ENCODE measurements around the gene THTPA.

The THTPA gene

GRCh38 chr14:23523229-23524016, 32.6 kb upstream of the THTPA start:
- Mint-ChIP-seq H3K4me1 (peaks cover 20% of the 10 kb centered on the region), H3K9me3 (no peaks in the 10 kb centered on the region), H3K4me3 (no peak overlapping the region), H3K27me3 (ENCODE audit: low read depth, poor library complexity) (peaks cover 4% of the 10 kb centered on the region), H3K36me3 (ENCODE audit: low read depth) (peaks cover 28% of the 10 kb centered on the region), H3K27ac (no peak overlapping the region)
- no peak for TF ChIP-seq CTCF (IDR thresholded peaks at IDR 0.05)
- DNase-seq: no peak

GRCh38 chr14:23524954-23525353, 31.1 kb upstream of the THTPA start:
- Mint-ChIP-seq H3K4me3 (no peak overlapping the region), H3K27me3 (ENCODE audit: low read depth, poor library complexity) (peaks cover 4% of the 10 kb centered on the region), H3K36me3 (ENCODE audit: low read depth) (peaks cover 32% of the 10 kb centered on the region), H3K27ac (no peak overlapping the region), H3K9me3 (no peaks in the 10 kb centered on the region), H3K4me1 (peaks cover 20% of the 10 kb centered on the region)
- DNase-seq: no peak
- no peak for TF ChIP-seq CTCF (IDR thresholded peaks at IDR 0.05)

DNA sequence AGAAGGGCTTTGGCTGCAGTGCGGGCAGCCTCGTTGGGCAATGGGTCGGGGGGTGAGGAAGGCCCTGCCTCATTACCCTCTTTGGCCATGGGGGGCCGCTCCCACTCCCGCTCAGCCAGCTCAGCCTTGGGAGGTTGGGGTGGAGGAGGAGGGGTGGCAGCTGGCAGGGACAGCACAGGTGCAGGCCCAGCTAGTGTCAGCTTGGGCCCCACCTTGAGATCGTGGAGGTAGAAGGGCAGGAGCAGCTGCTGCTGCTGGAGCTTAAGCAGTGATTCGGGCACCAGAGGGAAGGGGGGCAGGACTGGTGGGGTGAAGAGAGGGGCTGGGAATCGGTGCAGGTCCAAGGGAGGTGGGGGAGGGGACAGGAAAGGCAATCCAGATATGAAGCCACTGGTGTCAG, 30.5 kb upstream of the THTPA start:
- H3K27me3 Mint-ChIP-seq (ENCODE audit: low read depth, poor library complexity): peaks cover 2% of the 10 kb centered on the region
- H3K36me3 Mint-ChIP-seq (ENCODE audit: low read depth): peaks cover 32% of the 10 kb centered on the region
- no peak for TF ChIP-seq CTCF (IDR thresholded peaks at IDR 0.05)
- no peak overlapping the region for H3K27ac Mint-ChIP-seq
- no peak for DNase-seq
- no peak overlapping the region for H3K4me3 Mint-ChIP-seq
- H3K9me3 Mint-ChIP-seq: no peaks in the 10 kb centered on the region
- H3K4me1 Mint-ChIP-seq: peaks cover 26% of the 10 kb centered on the region

DNA sequence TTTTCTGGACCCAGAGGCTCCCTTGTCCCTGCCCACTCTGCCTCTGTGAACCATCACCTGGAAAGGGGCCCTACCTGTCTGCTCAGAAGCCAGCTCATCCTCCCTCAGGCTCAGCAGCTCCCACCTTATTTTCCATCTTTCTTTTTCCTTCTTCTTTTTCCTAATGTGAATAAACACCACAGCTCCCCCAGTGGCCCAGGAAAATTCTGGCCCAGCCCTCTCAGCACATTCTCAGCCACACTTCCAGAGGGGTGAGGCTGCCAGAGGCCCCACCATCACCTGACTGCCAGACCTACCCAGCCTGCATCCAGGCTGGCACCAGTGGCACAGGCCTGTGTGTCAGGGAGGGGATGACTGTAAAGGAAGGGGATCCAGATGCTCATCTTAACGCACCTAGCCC, 27.5 kb upstream of the THTPA start:
- TF ChIP-seq CTCF (IDR thresholded peaks at IDR 0.05): no peak
- H3K9me3 Mint-ChIP-seq: no peaks in the 10 kb centered on the region
- DNase-seq: no peak
- H3K4me1 Mint-ChIP-seq: peaks cover 35% of the 10 kb centered on the region
- no peak overlapping the region for H3K4me3 Mint-ChIP-seq
- H3K36me3 Mint-ChIP-seq (ENCODE audit: low read depth): peaks cover 45% of the 10 kb centered on the region
- H3K27ac Mint-ChIP-seq: peak overlapping the region; percentile 88
- peaks cover 9% of the 10 kb centered on the region for H3K27me3 Mint-ChIP-seq (ENCODE audit: low read depth, poor library complexity)

GRCh38 chr14:23529016-23529415, 27.1 kb upstream of the THTPA start:
- TF ChIP-seq CTCF (IDR thresholded peaks at IDR 0.05): no peak
- Mint-ChIP-seq H3K27me3 (ENCODE audit: low read depth, poor library complexity) (peaks cover 9% of the 10 kb centered on the region), H3K4me3 (no peak overlapping the region), H3K9me3 (no peaks in the 10 kb centered on the region), H3K36me3 (ENCODE audit: low read depth) (peaks cover 50% of the 10 kb centered on the region), H3K4me1 (peaks cover 35% of the 10 kb centered on the region), H3K27ac (peak overlapping the region; percentile 88)
- DNase-seq: no peak

Data from nephron progenitor cell (in vitro differentiated cells).